Measurements from ENCODE around the gene DNAJC1.

DNA sequence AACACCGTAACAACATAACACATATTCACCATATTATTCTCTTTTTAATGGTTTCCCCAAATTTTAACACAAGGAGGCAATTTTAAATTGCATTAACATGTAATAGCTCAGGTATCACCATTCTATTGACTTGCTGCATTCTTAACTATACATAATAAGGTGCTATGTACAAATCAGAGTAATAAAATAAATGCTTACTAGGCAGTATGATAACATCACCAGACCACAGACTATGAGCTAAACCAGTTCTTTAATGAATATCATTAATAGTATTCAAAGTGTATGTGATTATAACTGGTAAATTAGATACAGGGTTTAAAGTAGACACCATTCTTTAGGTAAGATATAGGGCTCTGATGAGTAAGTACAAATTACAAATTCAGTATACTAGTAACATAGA is 226.6 kb downstream of the DNAJC1 start:
- TF ChIP-seq CTCF (IDR thresholded peaks at IDR 0.05) (no peak), POLR2A (IDR thresholded peaks at IDR 0.05) (no peak)
